ENCODE data around the gene SPATC1L. TPM values are rescaled to one million over a fixed set of nuclear protein-coding genes. Genes with fewer than 3 reads are reported as not detected.

Gene SPATC1L
- total RNA-seq, 1 donor from 2014 or later: 5.2 TPM

GRCh38 chr21:46222436-46223116, 38.3 kb upstream of the SPATC1L start:
- Histone ChIP-seq H3K4me1 (peaks cover 14% of the 10 kb centered on the region), H3K36me3 (peaks cover 0 to 20% of the 10 kb centered on the region in 2 donors), H3K4me3 (no peak overlapping the region), H3K9me3 (no peaks in the 10 kb centered on the region), H3K27ac (no peak overlapping the region), H3K27me3 (no peaks in the 10 kb centered on the region)
- intact Hi-C loops (cut with DNase I): loop anchor here (10.0 kb wide), 1 partner anchor 78 kb away; no protein-coding TSS in a partner anchor
- DNase-seq (ENCODE audit: extremely low spot score in 2 of 2): no peak
- TF ChIP-seq POLR2A (IDR thresholded peaks at IDR 0.05) (no peak), POLR2AphosphoS5 (IDR thresholded peaks at IDR 0.05; ENCODE audit: insufficient read depth in 1 of 2, low read depth in 1 of 2) (no peak), CTCF (IDR thresholded peaks at IDR 0.05) (no peak)

GRCh38 chr21:46221664-46222435, 37.6 kb upstream of the SPATC1L start:
- intact Hi-C loops (cut with DNase I): loop anchor here (10.0 kb wide), 1 partner anchor 77 kb away; no protein-coding TSS in a partner anchor
- Histone ChIP-seq H3K36me3 (peaks cover 0 to 20% of the 10 kb centered on the region in 2 donors), H3K9me3 (no peaks in the 10 kb centered on the region), H3K27ac (no peak overlapping the region), H3K4me1 (peaks cover 7% of the 10 kb centered on the region), H3K4me3 (no peak overlapping the region), H3K27me3 (no peaks in the 10 kb centered on the region)
- TF ChIP-seq POLR2A (IDR thresholded peaks at IDR 0.05): no peak
- TF ChIP-seq CTCF (IDR thresholded peaks at IDR 0.05): no peak
- no peak for TF ChIP-seq POLR2AphosphoS5 (IDR thresholded peaks at IDR 0.05; ENCODE audit: insufficient read depth in 1 of 2, low read depth in 1 of 2)
- no peak for DNase-seq (ENCODE audit: extremely low spot score in 2 of 2)

- no peak for TF ChIP-seq CTCF (IDR thresholded peaks at IDR 0.05)
- no peak for DNase-seq (ENCODE audit: extremely low spot score in 2 of 2)
- no peak overlapping the region for H3K4me3 ChIP-seq
- no peaks in the 10 kb centered on the region for H3K27me3 ChIP-seq
- H3K9me3 ChIP-seq: no peaks in the 10 kb centered on the region
- H3K27ac ChIP-seq: no peak overlapping the region
- H3K36me3 ChIP-seq: peaks cover 0 to 27% of the 10 kb centered on the region in 2 donors
- intact Hi-C loops (cut with DNase I): loop anchor here (10.0 kb wide), 1 partner anchor 76 kb away; no protein-coding TSS in a partner anchor
- H3K4me1 ChIP-seq: no peaks in the 10 kb centered on the region
Observed at GRCh38 chr21:46220847-46221246, 36.6 kb upstream of the SPATC1L start.

- Histone ChIP-seq H3K27me3 (no peaks in the 10 kb centered on the region), H3K27ac (no peak overlapping the region), H3K4me3 (no peak overlapping the region), H3K36me3 (peaks cover 0 to 32% of the 10 kb centered on the region in 2 donors), H3K9me3 (no peaks in the 10 kb centered on the region), H3K4me1 (no peaks in the 10 kb centered on the region)
- intact Hi-C loops (cut with DNase I): loop anchor here (10.0 kb wide), 1 partner anchor 76 kb away; no protein-coding TSS in a partner anchor
- no peak for TF ChIP-seq POLR2AphosphoS5 (IDR thresholded peaks at IDR 0.05; ENCODE audit: insufficient read depth in 1 of 2, low read depth in 1 of 2)
- no peak for TF ChIP-seq CTCF (IDR thresholded peaks at IDR 0.05)
- no peak for TF ChIP-seq POLR2A (IDR thresholded peaks at IDR 0.05)
- DNase-seq (ENCODE audit: extremely low spot score in 2 of 2): no peak
Observed at GRCh38 chr21:46220275-46220810, 36.1 kb upstream of the SPATC1L start.
